Calu3 (cell line): ENCODE measurements around the gene LARGE1. TPM values are rescaled to one million over a fixed set of nuclear protein-coding genes. Genes with fewer than 3 reads are reported as not detected.

Experiments used
- BruUV-seq: library from RNA; stranded (reverse); fragments of 400-500 nt; replicated peaks from 2 replicates; lab custom pipeline; 2021; lab: Mats Ljungman, UMichigan
- CTCF ChIA-PET: fragments of 300-600 bp; sonication (Branson Sonifier 250); formaldehyde crosslinking; loops from one replicate; lab custom pipeline; 2022; ENCODE audit warnings: antibody characterized with exemption; lab: Charles Lee
- DNase-seq: peaks from one replicate; pipeline ENCODE4 v3.0.0; 2022
- H3K27ac Mint-ChIP-seq: one replicate; pipeline ENCODE4 v1.8.0; 2022; ENCODE audit warnings: mixed read lengths; ENCODE audit not compliant: unreplicated experiment
- H3K27me3 Mint-ChIP-seq: one replicate; pipeline ENCODE4 v1.8.0; 2022; ENCODE audit warnings: mixed read lengths; ENCODE audit not compliant: unreplicated experiment
- H3K36me3 Mint-ChIP-seq: one replicate; pipeline ENCODE4 v1.8.0; 2022; ENCODE audit warnings: mild to moderate bottlenecking, moderate library complexity, mixed read lengths; ENCODE audit not compliant: insufficient read depth, unreplicated experiment
- H3K4me1 Mint-ChIP-seq: one replicate; pipeline ENCODE4 v1.8.0; 2022; ENCODE audit warnings: mild to moderate bottlenecking, low read depth, mixed read lengths; ENCODE audit not compliant: unreplicated experiment
- H3K4me3 Mint-ChIP-seq: one replicate; pipeline ENCODE4 v1.8.0; 2022; ENCODE audit warnings: mild to moderate bottlenecking, low read depth, moderate library complexity, mixed read lengths; ENCODE audit not compliant: unreplicated experiment
- H3K9me3 Mint-ChIP-seq: one replicate; pipeline ENCODE4 v1.8.0; 2022; ENCODE audit warnings: low read depth, mixed read lengths; ENCODE audit not compliant: unreplicated experiment
- intact Hi-C: fragments of 100-400 bp; cut with micrococcal nuclease; formaldehyde crosslinking; loops from one replicate; pipeline ENCODE4 v1.10.0; 2022; ENCODE audit not compliant: unreplicated experiment
- total RNA-seq: library from RNA; stranded (reverse); gene quantifications from 2 replicates; pipeline ENCODE4 v1.2.3, GENCODE V29; 2022
- TF ChIP-seq, protein P1 (sequence below): fragments of 200-600 bp; IDR thresholded peaks from one replicate; pipeline ENCODE4 v1.8.0; 2022; ENCODE audit warnings: antibody characterized with exemption; ENCODE audit not compliant: unreplicated experiment

Gene LARGE1
- total RNA-seq, 1 experiment from 2014 or later = 11.6 TPM

DNA sequence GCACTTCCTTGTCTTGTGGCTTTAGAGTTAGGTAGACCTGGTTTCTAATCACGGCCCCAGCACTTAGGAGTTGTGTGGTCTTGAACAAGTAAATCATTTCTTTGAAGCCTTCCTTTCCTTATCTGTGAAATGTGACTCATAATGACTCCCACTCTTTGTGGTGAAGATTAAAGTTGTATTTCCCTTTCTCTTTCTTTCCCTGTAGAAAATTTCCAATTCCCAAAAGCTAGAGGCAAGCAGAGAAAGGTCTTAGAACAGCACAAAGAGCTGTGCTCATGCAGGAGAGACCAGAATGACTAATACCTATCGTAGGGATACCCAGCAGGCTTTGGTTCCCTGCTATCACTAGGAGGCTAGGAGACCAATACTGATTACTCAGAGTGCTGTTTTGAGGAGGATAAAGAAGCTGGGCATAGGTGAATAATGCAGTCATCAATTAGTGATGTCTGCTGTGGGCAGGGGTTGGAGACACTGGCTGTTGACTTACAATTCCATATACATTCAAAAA, 591.4 kb downstream of the LARGE1 start:
- Mint-ChIP-seq H3K36me3 (peaks cover 19% of the 10 kb centered on the region), H3K4me1 (peaks cover 84% of the 10 kb centered on the region), H3K27ac (peak overlapping the region; percentile 94), H3K27me3 (no peaks in the 10 kb centered on the region), H3K9me3 (peaks cover 4% of the 10 kb centered on the region), H3K4me3 (peak overlapping the region; percentile 37)
- DNase-seq = peak; percentile 69
- intact Hi-C loops = loop anchor here (5.0 kb wide), 1 partner anchor 148 kb away; no protein-coding TSS in a partner anchor
- CTCF ChIA-PET = interaction anchor here (1.0 to 1.9 kb wide), 8 partner anchors 9 to 523 kb away, joined by 3 to 14 read pairs (median 4); no protein-coding TSS in a partner anchor
- no TSS peak for BruUV-seq
- TF ChIP-seq, protein P1, sequence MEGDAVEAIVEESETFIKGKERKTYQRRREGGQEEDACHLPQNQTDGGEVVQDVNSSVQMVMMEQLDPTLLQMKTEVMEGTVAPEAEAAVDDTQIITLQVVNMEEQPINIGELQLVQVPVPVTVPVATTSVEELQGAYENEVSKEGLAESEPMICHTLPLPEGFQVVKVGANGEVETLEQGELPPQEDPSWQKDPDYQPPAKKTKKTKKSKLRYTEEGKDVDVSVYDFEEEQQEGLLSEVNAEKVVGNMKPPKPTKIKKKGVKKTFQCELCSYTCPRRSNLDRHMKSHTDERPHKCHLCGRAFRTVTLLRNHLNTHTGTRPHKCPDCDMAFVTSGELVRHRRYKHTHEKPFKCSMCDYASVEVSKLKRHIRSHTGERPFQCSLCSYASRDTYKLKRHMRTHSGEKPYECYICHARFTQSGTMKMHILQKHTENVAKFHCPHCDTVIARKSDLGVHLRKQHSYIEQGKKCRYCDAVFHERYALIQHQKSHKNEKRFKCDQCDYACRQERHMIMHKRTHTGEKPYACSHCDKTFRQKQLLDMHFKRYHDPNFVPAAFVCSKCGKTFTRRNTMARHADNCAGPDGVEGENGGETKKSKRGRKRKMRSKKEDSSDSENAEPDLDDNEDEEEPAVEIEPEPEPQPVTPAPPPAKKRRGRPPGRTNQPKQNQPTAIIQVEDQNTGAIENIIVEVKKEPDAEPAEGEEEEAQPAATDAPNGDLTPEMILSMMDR = no peak

DNA sequence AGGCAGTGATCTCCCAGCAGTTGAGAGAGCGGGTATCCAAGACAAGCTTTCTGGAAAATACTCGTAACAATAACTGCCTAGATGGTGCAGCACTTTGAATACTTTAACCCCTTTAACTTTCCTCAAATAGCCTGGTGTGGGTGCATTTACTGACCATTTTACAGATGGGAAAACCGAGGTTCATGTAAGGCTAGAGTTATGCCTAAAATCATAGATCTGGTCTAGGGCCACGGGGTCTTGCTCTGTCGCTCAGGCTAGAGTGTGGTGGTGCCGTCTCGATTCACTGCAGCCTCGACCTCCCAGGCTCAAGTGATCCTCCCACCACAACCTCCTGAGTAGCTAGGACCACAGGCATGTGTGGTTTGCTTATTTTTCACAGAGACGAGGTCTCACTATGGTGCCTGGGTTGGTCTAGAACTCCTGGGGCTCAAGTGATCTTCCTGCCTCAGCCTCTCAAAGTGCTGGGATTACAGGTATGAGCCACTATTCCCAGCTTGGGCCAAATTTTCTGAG, 592.9 kb downstream of the LARGE1 start:
- Mint-ChIP-seq H3K27me3 (no peaks in the 10 kb centered on the region), H3K4me1 (peaks cover 70% of the 10 kb centered on the region), H3K4me3 (no peak overlapping the region), H3K36me3 (peaks cover 19% of the 10 kb centered on the region), H3K27ac (peak overlapping the region; percentile 67), H3K9me3 (peaks cover 4% of the 10 kb centered on the region)
- intact Hi-C loops = loop anchor here (5.0 kb wide), 1 partner anchor 150 kb away; no protein-coding TSS in a partner anchor
- TF ChIP-seq, protein P1 = no peak
- no peak for DNase-seq
- no TSS peak for BruUV-seq
- CTCF ChIA-PET = interaction anchor here (1.9 kb wide), 1 partner anchor 11 kb away, joined by 14 read pairs; no protein-coding TSS in a partner anchor

DNA sequence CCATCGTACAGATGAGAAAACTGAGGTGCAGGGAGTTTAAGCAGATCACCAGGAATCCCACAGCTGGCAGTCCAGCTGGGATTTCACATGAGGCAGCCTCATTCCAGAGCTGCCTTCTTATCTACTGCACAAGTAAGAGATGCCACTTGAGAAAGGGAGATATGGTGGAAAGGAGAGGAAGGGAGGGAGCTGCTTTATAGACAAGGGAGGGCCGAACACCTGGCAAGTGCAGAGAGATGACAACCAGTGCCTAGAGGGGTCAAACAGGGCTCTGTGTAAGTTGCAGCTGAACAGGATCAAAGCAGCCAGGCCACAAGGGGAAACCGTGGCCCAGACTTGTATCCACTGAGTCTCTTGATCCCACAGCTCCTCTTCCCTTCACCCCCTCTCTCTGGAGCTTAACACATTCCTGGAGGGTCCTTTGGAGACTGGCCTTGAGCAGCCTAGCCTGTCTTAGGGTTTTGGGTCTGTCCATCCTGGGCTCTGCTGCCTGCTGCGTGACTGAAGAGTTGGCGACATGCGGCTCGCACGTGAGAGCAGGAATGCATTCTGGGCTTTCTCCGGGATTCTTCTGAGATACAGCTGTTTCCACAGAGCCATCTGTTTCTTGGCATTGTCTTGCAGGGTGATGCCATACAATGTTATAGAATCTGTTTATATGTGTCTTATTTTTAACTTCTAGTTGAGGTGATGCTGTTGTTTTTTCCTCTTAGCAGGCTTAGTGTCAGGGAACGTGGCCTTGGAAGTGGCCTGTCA, 593.6 kb downstream of the LARGE1 start:
- Mint-ChIP-seq H3K27ac (peak overlapping the region; percentile 22), H3K4me3 (no peak overlapping the region), H3K4me1 (peaks cover 64% of the 10 kb centered on the region), H3K27me3 (no peaks in the 10 kb centered on the region), H3K9me3 (peaks cover under 1% of the 10 kb centered on the region), H3K36me3 (peaks cover 19% of the 10 kb centered on the region)
- no peak for DNase-seq
- BruUV-seq = no TSS peak
- intact Hi-C loops = loop anchor here (5.0 kb wide), 1 partner anchor 151 kb away; no protein-coding TSS in a partner anchor
- TF ChIP-seq, protein P1 = no peak
- CTCF ChIA-PET = interaction anchor here (1.2 kb wide), 1 partner anchor 112 kb away, joined by 3 read pairs; no protein-coding TSS in a partner anchor

DNA sequence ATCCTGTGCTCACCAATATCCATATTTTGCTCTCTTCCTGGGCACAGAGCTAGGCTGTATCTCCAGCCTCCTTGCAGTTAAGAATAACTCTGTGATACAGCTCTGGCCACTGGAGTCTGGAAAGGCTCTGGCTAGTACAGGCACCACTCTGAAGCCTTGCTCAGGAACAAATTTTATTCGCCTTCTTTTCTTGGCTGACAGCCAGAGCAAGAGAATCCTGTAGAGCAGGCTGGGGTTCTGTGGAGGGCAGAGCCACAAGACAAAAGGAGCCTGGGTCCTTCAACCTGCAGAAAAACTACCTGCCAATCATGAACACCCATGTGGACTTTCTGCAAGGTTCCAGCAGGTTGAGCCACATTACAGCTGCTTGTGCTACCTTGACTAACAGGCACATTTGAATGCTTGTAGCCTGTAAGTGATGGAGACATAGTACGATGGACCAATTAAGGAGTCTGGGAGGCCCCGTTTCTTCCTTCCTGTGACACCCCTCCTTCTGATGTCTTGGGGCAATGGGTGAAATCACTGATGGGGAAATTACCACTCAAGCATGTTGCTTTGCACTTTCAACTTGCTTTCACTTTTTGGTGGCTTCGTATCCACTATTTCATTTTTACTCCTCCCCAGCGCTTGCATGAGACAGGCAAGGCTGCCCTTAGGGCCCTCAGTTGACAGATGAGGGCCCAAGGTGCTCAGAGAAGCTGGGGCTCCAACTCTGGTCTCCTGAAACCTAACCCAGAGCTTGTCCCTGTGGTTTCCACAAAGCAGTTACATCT, 594.9 kb downstream of the LARGE1 start:
- Mint-ChIP-seq H3K4me1 (peaks cover 60% of the 10 kb centered on the region), H3K4me3 (no peak overlapping the region)
- CTCF ChIA-PET = interaction anchor here (1.2 kb wide), 1 partner anchor 113 kb away, joined by 3 read pairs; no protein-coding TSS in a partner anchor

More for the DNA sequence above, 594.9 kb downstream of the LARGE1 start:
- Mint-ChIP-seq H3K27ac (no peak overlapping the region), H3K27me3 (no peaks in the 10 kb centered on the region), H3K36me3 (peaks cover 19% of the 10 kb centered on the region), H3K9me3 (no peaks in the 10 kb centered on the region)
- intact Hi-C loops = loop anchor here (5.0 kb wide), 1 partner anchor 152 kb away; no protein-coding TSS in a partner anchor
- TF ChIP-seq, protein P1 = no peak
- peak; percentile 64 for DNase-seq
- BruUV-seq = no TSS peak
